ENCODE measurements around the gene OR4A16.

The OR4A16 gene, protein sequence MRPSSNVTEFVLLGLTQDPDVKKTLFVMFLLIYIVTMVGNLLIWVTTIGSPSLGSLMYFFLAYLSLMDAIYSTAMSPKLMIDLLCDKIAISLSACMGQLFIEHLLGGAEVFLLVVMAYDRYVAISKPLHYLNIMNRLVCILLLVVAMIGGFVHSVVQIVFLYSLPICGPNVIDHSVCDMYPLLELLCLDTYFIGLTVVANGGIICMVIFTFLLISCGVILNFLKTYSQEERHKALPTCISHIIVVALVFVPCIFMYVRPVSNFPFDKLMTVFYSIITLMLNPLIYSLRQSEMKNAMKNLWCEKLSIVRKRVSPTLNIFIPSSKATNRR

DNA sequence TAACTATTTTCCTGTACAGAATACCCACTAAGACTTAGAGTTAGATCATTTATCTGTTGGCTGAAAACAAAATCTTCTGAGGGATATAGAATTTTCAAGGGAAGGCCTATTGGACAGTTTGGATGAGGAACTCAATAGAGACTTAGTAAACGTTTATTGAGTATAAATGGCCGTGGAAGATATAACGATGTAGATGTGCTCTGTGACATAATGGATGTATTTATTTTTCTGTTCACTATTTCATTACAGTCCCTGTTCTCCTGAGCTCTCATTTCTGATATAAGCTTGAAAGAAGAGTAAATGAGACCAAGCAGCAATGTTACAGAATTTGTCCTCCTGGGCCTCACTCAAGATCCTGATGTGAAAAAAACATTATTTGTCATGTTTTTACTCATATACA is at the start of gene OR4A16:
TSS of gene OR4A16 (plus strand) at position 301 of the 400 bp plus-strand sequence. CDS start at position 301, 0 bp downstream.
- Histone ChIP-seq H3K36me3 (ENCODE audit: insufficient read depth, low read length) (no peaks in the 10 kb centered on the region), H3K9ac (ENCODE audit: low read depth, low read length) (no peak within 1 kb of the TSS), H3K4me1 (ENCODE audit: insufficient read depth, low read length) (no peaks in the 10 kb centered on the region), H3K9me3 (ENCODE audit: control insufficient read depth, insufficient read depth, low read length) (no peaks in the 10 kb centered on the region)

DNA sequence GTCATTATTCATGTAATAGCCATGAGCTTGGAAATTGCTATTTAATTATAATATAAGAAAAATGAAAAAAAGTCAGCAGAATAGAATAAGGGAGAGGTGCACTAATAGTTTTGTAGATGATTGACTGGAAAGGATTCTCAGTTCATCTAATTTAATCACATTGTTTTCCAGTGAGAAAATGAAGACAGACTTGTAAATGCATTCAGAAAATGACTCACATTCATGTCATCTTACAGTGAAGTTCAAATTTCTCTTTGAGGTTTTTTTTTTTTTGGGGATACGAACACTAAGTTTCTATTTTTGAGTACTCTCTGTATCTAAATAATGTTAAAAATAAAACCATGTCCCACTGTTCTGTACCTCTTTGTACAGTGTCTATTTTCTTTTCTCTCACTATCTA is 18.5 kb upstream of the OR4A16 start:
- H3K9ac ChIP-seq (ENCODE audit: low read depth, low read length), result no peak overlapping the region
- no peaks in the 10 kb centered on the region for H3K36me3 ChIP-seq (ENCODE audit: insufficient read depth, low read length)
- H3K9me3 ChIP-seq (ENCODE audit: control insufficient read depth, insufficient read depth, low read length), result no peaks in the 10 kb centered on the region

DNA sequence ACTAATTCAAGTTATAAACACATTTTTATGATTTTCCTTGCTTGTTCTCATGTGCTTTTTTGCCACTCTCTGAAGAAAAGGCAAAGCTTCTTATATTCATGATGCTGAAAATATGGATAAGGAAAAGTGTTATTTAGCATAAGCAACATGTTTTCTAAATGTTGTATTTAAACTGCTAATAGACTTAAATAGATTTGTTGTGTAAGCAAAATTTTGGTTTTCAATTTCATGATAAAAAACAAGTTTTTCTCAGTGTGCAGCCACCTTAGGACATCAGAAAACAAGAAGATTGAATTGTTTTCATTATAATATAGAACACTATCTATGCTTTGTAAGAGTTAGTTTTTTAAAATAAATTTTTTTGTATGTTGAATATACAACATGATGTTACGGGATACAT is 2.3 kb downstream of the OR4A16 start:
- Histone ChIP-seq H3K36me3 (ENCODE audit: insufficient read depth, low read length) (no peaks in the 10 kb centered on the region), H3K9me3 (ENCODE audit: control insufficient read depth, insufficient read depth, low read length) (no peaks in the 10 kb centered on the region), H3K9ac (ENCODE audit: low read depth, low read length) (no peak overlapping the region), H3K4me1 (ENCODE audit: insufficient read depth, low read length) (no peaks in the 10 kb centered on the region)

More for the DNA sequence above, 18.5 kb upstream of the OR4A16 start:
- no peaks in the 10 kb centered on the region for H3K4me1 ChIP-seq (ENCODE audit: insufficient read depth, low read length)

DNA sequence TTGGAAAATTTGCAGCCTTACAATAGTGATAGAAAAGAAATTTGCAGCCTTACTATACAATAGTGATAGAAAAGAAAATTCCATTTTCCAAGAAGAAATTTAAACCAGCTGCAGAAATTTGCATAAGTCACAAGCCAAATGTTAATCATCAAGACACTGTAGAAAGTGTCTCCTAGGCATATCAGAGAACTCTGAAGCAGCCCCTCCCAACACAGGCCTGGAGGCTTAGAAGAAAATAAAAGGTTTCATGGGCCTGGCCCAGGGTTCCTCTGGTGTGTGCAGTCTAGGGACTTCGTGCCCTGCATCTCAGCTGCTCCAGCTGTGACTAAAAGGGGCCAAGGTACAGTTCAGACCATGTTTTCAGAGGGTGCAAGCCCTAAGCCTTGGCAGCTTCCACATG is 6.0 kb downstream of the OR4A16 start:
- no peaks in the 10 kb centered on the region for H3K4me1 ChIP-seq (ENCODE audit: insufficient read depth, low read length)
- H3K9me3 ChIP-seq (ENCODE audit: control insufficient read depth, insufficient read depth, low read length), result no peaks in the 10 kb centered on the region
- H3K9ac ChIP-seq (ENCODE audit: low read depth, low read length), result no peak overlapping the region
- H3K36me3 ChIP-seq (ENCODE audit: insufficient read depth, low read length), result no peaks in the 10 kb centered on the region

DNA sequence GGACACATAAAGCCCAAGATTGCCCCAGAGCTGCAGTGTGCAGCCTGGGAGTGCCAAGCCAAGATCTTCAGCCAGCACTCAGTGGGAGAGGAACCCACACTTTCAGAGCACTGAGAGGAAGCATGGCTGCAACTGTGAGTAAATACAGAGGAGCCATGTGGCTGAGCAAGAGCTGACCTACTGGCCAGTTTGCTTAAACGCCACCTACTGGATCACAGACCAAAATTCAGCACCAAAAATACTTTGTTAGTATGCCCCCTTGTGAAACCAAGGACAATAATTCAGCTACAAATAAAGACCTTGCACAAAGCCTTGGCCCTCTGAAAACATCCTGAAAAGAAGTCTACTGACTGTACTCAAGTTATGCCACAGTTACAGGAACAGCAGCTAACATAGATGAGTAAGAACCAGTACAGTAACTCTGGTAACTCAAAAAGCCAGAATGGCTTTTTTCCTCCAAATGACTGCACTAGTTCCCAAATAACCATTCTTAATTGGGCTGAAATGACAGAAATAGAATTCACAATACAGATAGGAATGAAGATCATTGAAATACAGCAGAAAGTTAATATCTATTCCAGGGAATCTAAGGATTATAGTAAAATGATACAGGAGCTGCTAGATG is 14.7 kb downstream of the OR4A16 start:
- H3K9ac ChIP-seq (ENCODE audit: low read depth, low read length), result no peak overlapping the region
- H3K9me3 ChIP-seq (ENCODE audit: control insufficient read depth, insufficient read depth, low read length), result no peaks in the 10 kb centered on the region

DNA sequence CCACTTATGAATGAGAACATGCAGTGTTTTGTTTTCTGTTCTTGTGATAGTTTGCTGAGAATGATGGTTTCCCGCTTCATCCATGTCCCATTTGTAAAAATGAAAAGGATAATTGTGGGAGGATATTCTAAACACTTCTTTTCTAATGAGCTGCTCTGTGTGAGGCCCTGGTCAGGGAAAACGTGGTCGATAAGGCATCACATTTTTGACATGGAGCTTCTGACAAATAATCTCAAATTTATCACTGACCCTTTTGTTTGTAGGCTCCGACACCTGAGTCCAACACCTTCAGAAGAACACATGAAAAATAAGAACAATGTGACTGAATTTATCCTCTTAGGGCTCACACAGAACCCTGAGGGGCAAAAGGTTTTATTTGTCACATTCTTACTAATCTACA is 24.7 kb downstream of the OR4A16 start, which contains the start of gene OR4A15:
TSS of gene OR4A15 (plus strand) at position 301 of the 400 bp plus-strand sequence. CDS start at position 301, 0 bp downstream.
- Histone ChIP-seq H3K4me1 (ENCODE audit: insufficient read depth, low read length) (no peaks in the 10 kb centered on the region), H3K9ac (ENCODE audit: low read depth, low read length) (no peak within 1 kb of the TSS), H3K36me3 (ENCODE audit: insufficient read depth, low read length) (no peaks in the 10 kb centered on the region), H3K9me3 (ENCODE audit: control insufficient read depth, insufficient read depth, low read length) (no peaks in the 10 kb centered on the region)

More for the DNA sequence above, 14.7 kb downstream of the OR4A16 start:
- no peaks in the 10 kb centered on the region for H3K36me3 ChIP-seq (ENCODE audit: insufficient read depth, low read length)
- H3K4me1 ChIP-seq (ENCODE audit: insufficient read depth, low read length), result no peaks in the 10 kb centered on the region

Measured in ES-I3 (cell line).